ENCODE results near the gene SLAMF1.

SLAMF1 gene

GRCh38 chr1:160647329-160647720, 481 bp upstream of the SLAMF1 start:
- no peak for TF ChIP-seq CTCF (IDR thresholded peaks at IDR 0.05; ENCODE audit: low read depth, low read length)
- no peak for DNase-seq (ENCODE audit: low read depth in 2 of 2)
- no peak overlapping the region for H3K4me3 ChIP-seq (replicated peaks in 1 of 2; ENCODE audit: low read depth in 2 of 2, low read length in 2 of 2)

GRCh38 chr1:160646180-160646579, 664 bp downstream of the SLAMF1 start:
- no peak for DNase-seq (ENCODE audit: low read depth in 2 of 2)
- no peak overlapping the region for H3K4me3 ChIP-seq (replicated peaks in 1 of 2; ENCODE audit: low read depth in 2 of 2, low read length in 2 of 2)

GRCh38 chr1:160645386-160646130, 1.3 kb downstream of the SLAMF1 start:
- H3K4me3 ChIP-seq (replicated peaks in 1 of 2; ENCODE audit: low read depth in 2 of 2, low read length in 2 of 2), result no peak overlapping the region
- DNase-seq (ENCODE audit: low read depth in 2 of 2), result no peak
- TF ChIP-seq CTCF (IDR thresholded peaks at IDR 0.05; ENCODE audit: low read depth, low read length), result no peak

More at GRCh38 chr1:160646180-160646579, 664 bp downstream of the SLAMF1 start:
- no peak for TF ChIP-seq CTCF (IDR thresholded peaks at IDR 0.05; ENCODE audit: low read depth, low read length)

GRCh38 chr1:160644399-160644798, 2.4 kb downstream of the SLAMF1 start:
- DNase-seq (ENCODE audit: low read depth in 2 of 2), result no peak
- H3K4me3 ChIP-seq (replicated peaks in 1 of 2; ENCODE audit: low read depth in 2 of 2, low read length in 2 of 2), result no peak overlapping the region
- no peak for TF ChIP-seq CTCF (IDR thresholded peaks at IDR 0.05; ENCODE audit: low read depth, low read length)

- no peak overlapping the region for H3K4me3 ChIP-seq (replicated peaks in 1 of 2; ENCODE audit: low read depth in 2 of 2, low read length in 2 of 2)
- TF ChIP-seq CTCF (IDR thresholded peaks at IDR 0.05; ENCODE audit: low read depth, low read length), result no peak
- no peak for DNase-seq (ENCODE audit: low read depth in 2 of 2)
Observed at GRCh38 chr1:160643138-160643537, 3.7 kb downstream of the SLAMF1 start.

GRCh38 chr1:160642281-160642644, 4.6 kb downstream of the SLAMF1 start:
- no peak for DNase-seq (ENCODE audit: low read depth in 2 of 2)
- TF ChIP-seq CTCF (IDR thresholded peaks at IDR 0.05; ENCODE audit: low read depth, low read length), result no peak
- no peak overlapping the region for H3K4me3 ChIP-seq (replicated peaks in 1 of 2; ENCODE audit: low read depth in 2 of 2, low read length in 2 of 2)

All from cardiac fibroblast (primary cell).